OCI-LY1 (cell line): ENCODE measurements around the gene ILF3.

Source experiments
- CTCF ChIP-seq: fragments of 200-600 bp; sonication (generic), shearing (Covaris generic); IDR thresholded peaks from 2 replicates; pipeline ENCODE4 v1.5.1; 2017; ENCODE audit warnings: mild to moderate bottlenecking, antibody characterized with exemption, low read length, moderate library complexity, mixed read lengths
- EZH2 ChIP-seq: fragments of 200-600 bp; sonication (generic), shearing (Covaris generic); IDR thresholded peaks from 2 replicates; pipeline ENCODE4 v1.8.0; 2017; ENCODE audit warnings: borderline replicate concordance, mixed run types, mild to moderate bottlenecking, antibody characterized with exemption, low read length, moderate library complexity, mixed read lengths

GRCh38 chr19:10724573-10725071, 70.5 kb downstream of the ILF3 start:
- no peak for TF ChIP-seq CTCF
- no peak for TF ChIP-seq EZH2
